Upper lobe of left lung (tissue), 4 donors: ENCODE measurements around the gene PCGF1.

ENCODE experiments used
- CTCF ChIP-seq, 6 experiments: fragments of 450-650 bp in 4 of 6; fragments of 200-600 bp in 2 of 6; sonication (generic) in 2 of 6; IDR thresholded peaks; one replicate each; pipeline ENCODE4 v1.5.1; 2016 to 2019; ENCODE audit warnings: antibody characterized with exemption in 6 of 6
- EP300 ChIP-seq, 4 donors: sonication (generic); formaldehyde crosslinking; IDR thresholded peaks; one replicate each; pipeline ENCODE4 v1.5.1; 2017; ENCODE audit warnings: antibody characterized with exemption in 4 of 4, control low read depth in 2 of 4
- POLR2A ChIP-seq, 4 donors: fragments of 450-650 bp; IDR thresholded peaks; one replicate each; pipeline ENCODE4 v1.5.1; 2016 to 2017; ENCODE audit warnings: antibody characterized with exemption in 4 of 4, mild to moderate bottlenecking in 2 of 4
- POLR2AphosphoS5 ChIP-seq, 2 donors: sonication (generic); formaldehyde crosslinking; IDR thresholded peaks; one replicate each; pipeline ENCODE4 v1.5.1; 2017; ENCODE audit warnings: antibody characterized with exemption in 2 of 2

- TF ChIP-seq CTCF (IDR thresholded peaks at IDR 0.05) (peak in 3 of 6 experiments; percentile 14 to 46 (median 45)), POLR2A (IDR thresholded peaks at IDR 0.05) (peak in 3 of 4 donors; percentile 74 to 91 (median 80)), EP300 (IDR thresholded peaks at IDR 0.05) (peak in 2 of 4 donors; percentile 46 to 83), POLR2AphosphoS5 (IDR thresholded peaks at IDR 0.05) (peak; percentile 93 to 94)
Measured at GRCh38 chr2:74529357-74530238, 22.1 kb upstream of the PCGF1 start, which contains the start of the genes AUP1 and HTRA2.
